Right atrium auricular region (tissue), 2 donors: ENCODE data around the gene FUZ. TPM values are rescaled to one million over a fixed set of nuclear protein-coding genes. Genes with fewer than 3 reads are reported as not detected.

ENCODE experiments used
- DNase-seq: peaks from one replicate; pipeline ENCODE4 v3.0.0-alpha.2; 2019; ENCODE audit warnings: low spot score
- H3K27ac ChIP-seq, 2 donors: fragments of 200-600 bp; sonication (generic); 1 replicate in 1 of 2; 2 replicates in 1 of 2; pipeline ENCODE4 v1.5.1; 2016 to 2019
- H3K27me3 ChIP-seq, 2 donors: fragments of 200-600 bp; sonication (generic); one replicate each; pipeline versions ENCODE4 v1.5.1 to v1.6.0; 2017 to 2019
- H3K36me3 ChIP-seq: fragments of 200-600 bp; sonication (generic); one replicate; pipeline ENCODE4 v1.5.1; 2016
- H3K4me1 ChIP-seq, 2 donors: fragments of 200-600 bp; sonication (generic); one replicate each; pipeline versions ENCODE4 v1.5.1 to v1.6.0; 2017 to 2019
- H3K4me3 ChIP-seq, 2 donors: fragments of 200-600 bp; sonication (generic); 1 replicate in 1 of 2; 2 replicates in 1 of 2; pipeline ENCODE4 v1.5.1; 2017 to 2019; ENCODE audit warnings: mild to moderate bottlenecking in 1 of 2, moderate library complexity in 1 of 2
- H3K9me3 ChIP-seq, 2 donors: fragments of 200-600 bp; sonication (generic); one replicate each; pipeline ENCODE4 v1.5.1; 2019
- CTCF ChIP-seq, 2 donors: fragments of 200-600 bp; sonication (generic); IDR thresholded peaks; one replicate each; pipeline ENCODE4 v1.5.1; 2019; ENCODE audit warnings: antibody characterized with exemption in 2 of 2
- total RNA-seq, 2 donors: library from RNA; depleted of rRNA; stranded (reverse); fragments of >200 nt; gene quantifications; one replicate each; pipeline ENCODE4 v1.1.0, GENCODE V29; 2016

The FUZ gene
- total RNA-seq, 2 donors from 2014 or later: 18.5 to 22.5 TPM

DNA sequence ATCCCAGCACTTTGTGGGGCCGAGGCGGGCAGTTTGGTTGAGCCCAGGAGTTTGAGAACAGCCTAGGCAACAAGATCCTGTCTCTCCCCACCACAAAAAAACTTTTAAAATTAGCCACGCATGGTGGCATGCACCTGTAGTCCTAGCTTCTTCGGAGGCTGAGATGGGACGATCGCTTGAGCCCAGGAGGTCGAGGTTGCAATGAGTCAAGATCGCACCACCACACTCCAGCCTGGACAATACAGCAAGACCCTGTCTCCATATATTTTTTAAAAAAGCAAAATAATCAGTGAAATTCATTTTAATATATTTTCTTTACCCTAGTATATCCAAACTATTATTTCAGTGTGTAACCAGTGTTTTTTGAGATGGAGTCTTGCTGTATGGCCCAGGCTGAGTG is 38.1 kb downstream of the FUZ start:
- no peak for TF ChIP-seq CTCF (IDR thresholded peaks at IDR 0.05)
- no peak overlapping the region for H3K4me3 ChIP-seq
- H3K27me3 ChIP-seq: no peaks in the 10 kb centered on the region
- H3K36me3 ChIP-seq: peaks cover 7% of the 10 kb centered on the region
- H3K9me3 ChIP-seq: no peaks in the 10 kb centered on the region
- H3K27ac ChIP-seq: no peak overlapping the region
- H3K4me1 ChIP-seq: peaks cover 0 to 13% of the 10 kb centered on the region in 2 donors
- DNase-seq: no peak

GRCh38 chr19:49773663-49774350 is 39.3 kb downstream of the FUZ start:
- DNase-seq: no peak
- no peak overlapping the region for H3K27ac ChIP-seq
- no peak overlapping the region for H3K4me3 ChIP-seq
- peaks cover 0 to 24% of the 10 kb centered on the region in 2 donors for H3K4me1 ChIP-seq
- TF ChIP-seq CTCF (IDR thresholded peaks at IDR 0.05): no peak
- no peaks in the 10 kb centered on the region for H3K9me3 ChIP-seq
- H3K27me3 ChIP-seq: no peaks in the 10 kb centered on the region
- peaks cover 7% of the 10 kb centered on the region for H3K36me3 ChIP-seq

DNA sequence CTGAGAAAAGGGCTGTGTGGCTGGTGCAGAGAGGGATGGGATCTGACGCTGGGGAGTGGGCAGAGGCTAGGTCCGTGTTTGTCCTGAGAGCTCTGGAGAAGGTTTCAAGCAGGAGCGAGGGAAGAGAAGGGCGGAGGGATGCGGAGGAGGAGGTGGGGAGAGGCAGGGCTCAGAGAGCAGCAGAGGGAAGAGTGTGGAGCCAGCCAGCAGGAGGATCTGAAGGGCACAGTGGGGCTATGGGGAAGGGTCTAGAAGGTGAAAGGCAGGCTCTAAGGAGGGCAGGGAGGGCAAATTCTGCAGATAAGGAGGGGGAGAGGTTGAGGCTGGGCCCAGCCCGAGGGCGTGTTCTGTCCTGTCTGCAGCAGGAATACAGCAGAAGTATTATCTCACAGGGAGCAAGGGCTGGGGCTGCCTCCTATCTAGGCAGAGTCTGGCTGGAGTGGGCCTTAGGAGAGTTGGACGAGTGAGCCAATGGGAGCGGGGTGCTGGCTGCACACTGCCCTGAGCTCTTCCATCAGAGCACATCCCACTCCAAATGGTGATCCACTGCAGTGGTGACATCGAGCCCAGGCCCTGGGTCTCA is 40.2 kb downstream of the FUZ start:
- peaks cover 0 to 33% of the 10 kb centered on the region in 2 donors for H3K4me1 ChIP-seq
- no peak overlapping the region for H3K27ac ChIP-seq
- no peaks in the 10 kb centered on the region for H3K27me3 ChIP-seq
- H3K4me3 ChIP-seq: no peak overlapping the region
- H3K36me3 ChIP-seq: peaks cover 7% of the 10 kb centered on the region
- DNase-seq: no peak
- no peak for TF ChIP-seq CTCF (IDR thresholded peaks at IDR 0.05)
- no peaks in the 10 kb centered on the region for H3K9me3 ChIP-seq

GRCh38 chr19:49771674-49772139 is 41.4 kb downstream of the FUZ start:
- DNase-seq: no peak
- Histone ChIP-seq H3K27me3 (no peaks in the 10 kb centered on the region), H3K36me3 (peaks cover 7% of the 10 kb centered on the region), H3K4me3 (no peak overlapping the region), H3K4me1 (peaks cover 0 to 38% of the 10 kb centered on the region in 2 donors), H3K9me3 (no peaks in the 10 kb centered on the region), H3K27ac (no peak overlapping the region)
- no peak for TF ChIP-seq CTCF (IDR thresholded peaks at IDR 0.05)

DNA sequence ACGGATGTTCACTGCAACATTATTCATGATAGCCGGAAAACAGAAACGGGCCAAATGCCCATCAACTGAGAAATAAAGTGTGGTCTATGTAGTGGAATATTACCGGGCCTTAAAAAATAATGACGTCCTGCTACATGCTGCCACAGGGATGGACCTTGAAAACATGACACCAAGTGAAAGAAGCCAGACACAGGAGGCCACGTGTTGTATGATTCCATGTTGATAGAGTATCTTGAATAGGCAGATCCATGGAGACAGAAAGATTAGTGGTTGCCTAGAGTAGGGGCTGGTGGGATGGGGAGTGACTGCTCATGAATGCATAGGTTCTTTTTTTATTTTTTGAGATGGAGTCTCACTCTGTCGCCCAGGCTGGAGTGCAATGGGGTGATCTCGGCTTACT is 42.6 kb downstream of the FUZ start:
- Histone ChIP-seq H3K9me3 (no peaks in the 10 kb centered on the region), H3K36me3 (no peaks in the 10 kb centered on the region), H3K27ac (no peak overlapping the region), H3K4me3 (no peak overlapping the region), H3K27me3 (no peaks in the 10 kb centered on the region), H3K4me1 (peaks cover 0 to 43% of the 10 kb centered on the region in 2 donors)
- DNase-seq: no peak
- no peak for TF ChIP-seq CTCF (IDR thresholded peaks at IDR 0.05)
